Jurkat, Clone E6-1 (cell line): ENCODE results near the gene NXPE2.

ENCODE experiments used
- DNase-seq: peaks from one replicate; pipeline ENCODE4 v3.0.0-alpha.2; 2011; ENCODE audit warnings: low read depth, low spot score
- H3K4me3 ChIP-seq: 2 replicates; pipeline ENCODE4 v1.5.1; 2011; ENCODE audit warnings: mild to moderate bottlenecking, low read length, control low read depth, moderate library complexity

The NXPE2 gene

DNA sequence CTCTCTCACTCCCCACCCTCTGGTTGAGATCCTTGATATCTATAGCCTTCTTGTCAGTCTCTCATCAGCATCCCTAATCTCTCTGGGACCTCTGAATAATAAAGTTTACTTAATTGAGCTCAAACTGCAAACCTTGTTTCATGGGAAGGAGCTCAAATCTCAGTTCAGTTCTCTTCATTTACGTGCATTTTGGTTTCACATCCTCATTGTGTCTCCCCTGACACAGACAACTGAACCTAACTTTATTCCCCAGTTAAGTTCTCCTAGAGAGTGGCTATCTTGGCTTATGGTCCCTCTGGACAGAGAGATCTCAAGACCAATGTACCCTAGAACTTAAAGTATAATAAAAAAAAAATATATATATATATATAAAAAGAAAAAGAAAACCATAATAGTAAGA is 47.3 kb downstream of the NXPE2 start:
- no peak for DNase-seq
- H3K4me3 ChIP-seq = no peak overlapping the region

DNA sequence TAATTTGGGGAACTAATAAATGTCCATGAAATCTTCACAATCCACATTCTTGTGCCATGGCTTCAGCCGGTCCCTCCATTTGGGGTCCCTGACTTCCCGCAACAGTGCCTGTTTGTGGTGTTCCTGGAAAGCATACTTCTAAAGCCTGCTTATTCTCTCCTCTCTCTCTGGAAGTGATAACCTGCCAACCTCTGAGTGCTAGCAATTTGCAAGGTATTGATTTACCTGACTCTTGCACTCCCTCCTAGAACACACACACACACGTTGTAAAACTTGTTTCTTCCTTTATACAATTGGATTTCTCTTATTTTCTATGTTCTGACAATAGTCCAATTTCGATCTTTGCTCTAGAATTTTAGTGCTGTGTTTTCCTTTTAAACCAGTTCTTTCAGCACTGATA is 58.5 kb downstream of the NXPE2 start:
- H3K4me3 ChIP-seq = no peak overlapping the region
- DNase-seq = no peak

DNA sequence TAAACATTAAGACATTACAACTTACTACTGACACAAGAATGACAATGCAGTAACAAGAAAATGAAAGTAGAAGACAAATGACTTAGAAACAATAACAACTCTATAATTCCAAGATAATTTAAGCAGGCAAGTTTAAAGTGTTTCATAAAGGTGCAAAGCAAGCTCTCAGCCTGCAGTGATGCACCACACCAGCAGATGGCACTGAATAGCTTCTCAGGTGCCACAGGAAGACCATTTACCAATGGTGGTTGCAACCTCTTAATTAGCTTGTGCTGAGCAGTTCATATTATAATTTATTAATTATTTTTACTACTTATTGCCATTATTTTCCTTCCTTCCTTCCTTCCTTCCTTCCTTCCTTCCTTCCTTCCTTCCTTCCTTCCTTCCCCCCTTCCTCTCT is 60.6 kb downstream of the NXPE2 start:
- H3K4me3 ChIP-seq = no peak overlapping the region
- peak; percentile 65 for DNase-seq

DNA sequence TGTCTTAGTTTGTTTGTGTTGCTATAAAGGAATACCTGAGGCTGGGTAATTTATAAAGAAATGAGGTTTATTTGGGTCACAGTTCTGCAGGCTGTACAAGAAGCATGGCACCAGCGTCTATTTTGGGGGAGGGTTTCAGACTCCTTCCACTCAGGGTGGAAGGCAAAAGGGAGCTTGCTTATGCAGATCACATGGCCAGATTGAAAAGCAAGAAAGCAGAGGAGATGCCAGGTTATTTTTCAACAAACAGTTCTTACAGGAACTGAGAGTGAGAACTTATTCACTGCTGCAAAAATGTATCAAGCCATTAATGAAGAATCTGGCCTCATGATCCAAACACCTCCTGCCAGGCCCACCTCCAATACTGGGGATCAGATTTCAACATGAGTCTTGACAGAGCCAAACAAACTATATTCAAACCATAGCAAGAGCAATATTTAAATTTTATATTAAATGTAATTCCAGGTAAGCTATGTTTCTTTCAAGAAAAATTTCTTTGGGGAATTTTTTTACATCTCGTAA is 66.9 kb downstream of the NXPE2 start:
- H3K4me3 ChIP-seq = no peak overlapping the region
- DNase-seq = no peak

DNA sequence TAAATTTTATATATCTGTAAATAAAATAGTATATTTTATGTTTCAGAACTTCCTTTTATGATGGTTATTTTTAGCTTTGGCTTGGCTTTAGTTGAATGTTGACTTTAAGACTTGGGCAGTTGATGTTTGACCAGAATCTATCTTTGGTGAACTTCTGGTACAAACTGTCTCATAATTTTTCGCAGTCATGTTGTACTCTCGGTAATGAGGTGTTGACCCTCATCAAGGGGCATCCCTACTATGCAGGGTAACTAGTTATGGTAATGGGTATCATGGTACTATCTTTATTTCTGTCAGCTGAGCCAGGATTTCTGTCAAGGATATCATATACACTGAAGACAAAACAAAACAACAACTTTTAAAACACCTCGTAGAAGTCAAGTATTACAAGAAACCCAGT is 67.7 kb downstream of the NXPE2 start:
- no peak overlapping the region for H3K4me3 ChIP-seq
- DNase-seq = no peak
